ENCODE measurements around the gene NBPF4.
"Not testable (repeated sequence)": the region's sequence is repeated elsewhere in the genome, so short reads cannot be mapped to it uniquely, and the experiment has no call there.

Gene NBPF4

GRCh38 chr1:108243976-108244375 is at the start of gene NBPF4:
Gene NBPF4, minus strand, starts transcription at chr1:108244076. Its CDS starts 315 bp downstream, at chr1:108243761.
- not testable (repeated sequence) for DNase-seq (ENCODE audit: low read depth)

GRCh38 chr1:108282528-108283257 is 38.8 kb upstream of the NBPF4 start:
- not testable (repeated sequence) for DNase-seq (ENCODE audit: low read depth)

GRCh38 chr1:108272485-108273327 is 28.8 kb upstream of the NBPF4 start:
- DNase-seq (ENCODE audit: low read depth), result not testable (repeated sequence)

- not testable (repeated sequence) for DNase-seq (ENCODE audit: low read depth)
Measured at GRCh38 chr1:108267097-108267496, 23.2 kb upstream of the NBPF4 start.

- DNase-seq (ENCODE audit: low read depth), result not testable (repeated sequence)
Measured at GRCh38 chr1:108261967-108262366, 18.1 kb upstream of the NBPF4 start.

- not testable (repeated sequence) for DNase-seq (ENCODE audit: low read depth)
Measured at GRCh38 chr1:108261519-108261918, 17.6 kb upstream of the NBPF4 start.

GRCh38 chr1:108260578-108261259 is 16.8 kb upstream of the NBPF4 start:
- DNase-seq (ENCODE audit: low read depth), result not testable (repeated sequence)

GRCh38 chr1:108255426-108255825 is 11.6 kb upstream of the NBPF4 start:
- not testable (repeated sequence) for DNase-seq (ENCODE audit: low read depth)

- not testable (repeated sequence) for DNase-seq (ENCODE audit: low read depth)
Measured at GRCh38 chr1:108239426-108239825, 4.5 kb downstream of the NBPF4 start.

GRCh38 chr1:108235308-108235707 is 8.6 kb downstream of the NBPF4 start:
- not testable (repeated sequence) for DNase-seq (ENCODE audit: low read depth)

- not testable (repeated sequence) for DNase-seq (ENCODE audit: low read depth)
Measured at GRCh38 chr1:108232183-108232582, 11.7 kb downstream of the NBPF4 start.

GRCh38 chr1:108229976-108230375 is 13.9 kb downstream of the NBPF4 start:
- not testable (repeated sequence) for DNase-seq (ENCODE audit: low read depth)

- DNase-seq (ENCODE audit: low read depth), result not testable (repeated sequence)
Measured at GRCh38 chr1:108227772-108228171, 16.1 kb downstream of the NBPF4 start.

- DNase-seq (ENCODE audit: low read depth), result not testable (repeated sequence)
Measured at GRCh38 chr1:108226855-108227254, 17.0 kb downstream of the NBPF4 start.

GRCh38 chr1:108223226-108223625 is 20.6 kb downstream of the NBPF4 start:
- not testable (repeated sequence) for DNase-seq (ENCODE audit: low read depth)

- DNase-seq (ENCODE audit: low read depth), result not testable (repeated sequence)
Measured at GRCh38 chr1:108217515-108218174, 26.2 kb downstream of the NBPF4 start.

GRCh38 chr1:108217007-108217406 is 26.9 kb downstream of the NBPF4 start:
- DNase-seq (ENCODE audit: low read depth), result not testable (repeated sequence)

- not testable (repeated sequence) for DNase-seq (ENCODE audit: low read depth)
Measured at GRCh38 chr1:108216028-108216890, 27.6 kb downstream of the NBPF4 start.

- DNase-seq (ENCODE audit: low read depth), result not testable (repeated sequence)
Measured at GRCh38 chr1:108214641-108215465, 29.0 kb downstream of the NBPF4 start.

- no peak for DNase-seq (ENCODE audit: low read depth)
Measured at GRCh38 chr1:108211014-108211413, 32.9 kb downstream of the NBPF4 start.

Measured in fibroblast of gingiva (primary cell).